ENCODE data around the gene CAMKK1.

DNA sequence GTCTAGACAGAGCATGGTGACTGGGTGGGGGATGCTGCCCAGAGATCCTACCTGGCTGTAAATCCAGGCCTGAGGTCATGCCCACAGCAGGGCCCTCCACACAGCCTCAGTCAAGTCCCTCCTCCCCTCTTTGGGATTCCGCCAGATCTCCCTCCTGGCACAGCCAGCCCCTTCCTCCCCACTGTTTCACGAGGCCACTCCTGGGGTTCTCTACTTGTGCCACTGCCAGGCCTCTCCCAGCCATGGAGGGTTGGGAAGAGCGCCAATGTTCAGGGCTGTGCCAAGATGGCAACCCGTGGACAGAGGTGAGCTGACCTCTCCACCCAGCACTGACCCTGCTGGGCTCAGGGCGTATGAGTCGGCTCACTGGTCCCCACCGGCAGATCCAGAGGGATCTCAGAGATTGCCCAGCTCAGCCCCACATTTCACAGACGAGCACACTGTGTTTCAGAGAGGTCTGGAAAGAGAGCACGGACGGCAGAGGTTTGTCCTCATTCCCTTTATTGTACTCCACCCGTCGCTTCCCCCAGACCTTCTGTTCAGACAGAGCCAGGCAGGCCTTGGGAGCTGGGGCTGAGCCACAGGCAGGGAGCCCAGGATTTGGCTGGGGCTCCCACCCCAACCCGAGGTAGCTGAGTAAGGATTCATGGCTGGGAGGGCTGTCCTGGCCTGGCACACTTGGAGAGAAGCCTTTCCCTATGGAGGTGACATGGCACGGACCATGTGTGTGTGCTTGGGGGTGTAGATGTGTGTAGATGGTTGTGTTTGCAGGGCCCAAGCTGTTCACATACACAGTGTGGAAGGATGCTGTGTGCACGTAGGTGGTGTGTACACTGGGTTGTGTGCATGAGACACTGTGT lies 3.5 kb upstream of the CAMKK1 start:
- TF ChIP-seq, protein P1, sequence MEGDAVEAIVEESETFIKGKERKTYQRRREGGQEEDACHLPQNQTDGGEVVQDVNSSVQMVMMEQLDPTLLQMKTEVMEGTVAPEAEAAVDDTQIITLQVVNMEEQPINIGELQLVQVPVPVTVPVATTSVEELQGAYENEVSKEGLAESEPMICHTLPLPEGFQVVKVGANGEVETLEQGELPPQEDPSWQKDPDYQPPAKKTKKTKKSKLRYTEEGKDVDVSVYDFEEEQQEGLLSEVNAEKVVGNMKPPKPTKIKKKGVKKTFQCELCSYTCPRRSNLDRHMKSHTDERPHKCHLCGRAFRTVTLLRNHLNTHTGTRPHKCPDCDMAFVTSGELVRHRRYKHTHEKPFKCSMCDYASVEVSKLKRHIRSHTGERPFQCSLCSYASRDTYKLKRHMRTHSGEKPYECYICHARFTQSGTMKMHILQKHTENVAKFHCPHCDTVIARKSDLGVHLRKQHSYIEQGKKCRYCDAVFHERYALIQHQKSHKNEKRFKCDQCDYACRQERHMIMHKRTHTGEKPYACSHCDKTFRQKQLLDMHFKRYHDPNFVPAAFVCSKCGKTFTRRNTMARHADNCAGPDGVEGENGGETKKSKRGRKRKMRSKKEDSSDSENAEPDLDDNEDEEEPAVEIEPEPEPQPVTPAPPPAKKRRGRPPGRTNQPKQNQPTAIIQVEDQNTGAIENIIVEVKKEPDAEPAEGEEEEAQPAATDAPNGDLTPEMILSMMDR (IDR thresholded peaks at IDR 0.05; ENCODE audit: insufficient read depth, low read depth, low read length) = no peak
- no peak for TF ChIP-seq EZH2 (IDR thresholded peaks at IDR 0.05; ENCODE audit: insufficient read depth, low read length)

Measured in astrocyte (in vitro differentiated cells and primary cell).